Measurements from ENCODE around the gene ABHD4.

ABHD4 gene

DNA sequence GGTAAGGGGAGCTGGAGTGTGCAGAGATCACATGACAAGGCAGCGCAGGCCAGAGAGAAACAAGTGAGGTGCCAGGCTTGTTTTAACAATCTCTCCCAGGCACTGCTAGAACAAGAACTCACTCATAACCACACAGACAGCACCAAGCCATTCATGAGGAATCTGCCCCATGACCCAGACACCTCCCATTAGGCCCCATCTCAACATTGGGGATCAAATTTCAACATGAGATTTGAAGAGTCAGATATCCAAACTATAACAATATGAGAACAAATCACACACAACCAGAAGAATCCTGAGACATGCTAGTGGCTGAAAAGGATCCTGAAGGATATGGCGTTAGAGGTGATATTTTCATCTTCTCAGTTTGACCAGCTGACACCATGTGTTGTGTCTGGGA lies 24.2 kb downstream of the ABHD4 start:
- TF ChIP-seq, protein P1, sequence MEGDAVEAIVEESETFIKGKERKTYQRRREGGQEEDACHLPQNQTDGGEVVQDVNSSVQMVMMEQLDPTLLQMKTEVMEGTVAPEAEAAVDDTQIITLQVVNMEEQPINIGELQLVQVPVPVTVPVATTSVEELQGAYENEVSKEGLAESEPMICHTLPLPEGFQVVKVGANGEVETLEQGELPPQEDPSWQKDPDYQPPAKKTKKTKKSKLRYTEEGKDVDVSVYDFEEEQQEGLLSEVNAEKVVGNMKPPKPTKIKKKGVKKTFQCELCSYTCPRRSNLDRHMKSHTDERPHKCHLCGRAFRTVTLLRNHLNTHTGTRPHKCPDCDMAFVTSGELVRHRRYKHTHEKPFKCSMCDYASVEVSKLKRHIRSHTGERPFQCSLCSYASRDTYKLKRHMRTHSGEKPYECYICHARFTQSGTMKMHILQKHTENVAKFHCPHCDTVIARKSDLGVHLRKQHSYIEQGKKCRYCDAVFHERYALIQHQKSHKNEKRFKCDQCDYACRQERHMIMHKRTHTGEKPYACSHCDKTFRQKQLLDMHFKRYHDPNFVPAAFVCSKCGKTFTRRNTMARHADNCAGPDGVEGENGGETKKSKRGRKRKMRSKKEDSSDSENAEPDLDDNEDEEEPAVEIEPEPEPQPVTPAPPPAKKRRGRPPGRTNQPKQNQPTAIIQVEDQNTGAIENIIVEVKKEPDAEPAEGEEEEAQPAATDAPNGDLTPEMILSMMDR (IDR thresholded peaks at IDR 0.05; ENCODE audit: low read depth, low read length, missing control alignments): no peak
- in situ Hi-C loops (cut with HindIII; ENCODE audit: low sequenced_read_pairs): no loop called here
- H3K4me3 ChIP-seq (ENCODE audit: low read depth, low read length): no peak overlapping the region
- no peak for DNase-seq (ENCODE audit: low read depth)

DNA sequence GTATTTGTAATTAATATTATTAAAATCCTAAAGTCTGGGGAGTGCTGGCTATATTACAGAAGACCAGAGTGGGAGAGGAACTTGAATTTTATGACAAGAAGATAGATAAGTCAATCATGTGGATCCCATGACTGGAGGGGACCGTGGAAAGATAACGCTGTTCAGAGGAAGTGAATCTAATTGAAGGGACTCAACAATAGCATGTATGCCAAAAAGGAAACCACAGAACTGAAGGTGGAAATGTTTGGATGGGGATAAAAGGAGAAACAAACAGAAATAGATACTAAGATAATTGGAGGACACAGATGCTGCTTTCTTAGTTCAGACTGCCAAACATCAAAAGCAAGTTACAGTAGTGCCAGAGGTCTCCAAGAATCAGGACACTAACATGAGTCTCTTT lies 24.9 kb downstream of the ABHD4 start:
- DNase-seq (ENCODE audit: low read depth): no peak
- TF ChIP-seq, protein P1 (IDR thresholded peaks at IDR 0.05; ENCODE audit: low read depth, low read length, missing control alignments): no peak
- in situ Hi-C loops (cut with HindIII; ENCODE audit: low sequenced_read_pairs): no loop called here
- no peak overlapping the region for H3K4me3 ChIP-seq (ENCODE audit: low read depth, low read length)

DNA sequence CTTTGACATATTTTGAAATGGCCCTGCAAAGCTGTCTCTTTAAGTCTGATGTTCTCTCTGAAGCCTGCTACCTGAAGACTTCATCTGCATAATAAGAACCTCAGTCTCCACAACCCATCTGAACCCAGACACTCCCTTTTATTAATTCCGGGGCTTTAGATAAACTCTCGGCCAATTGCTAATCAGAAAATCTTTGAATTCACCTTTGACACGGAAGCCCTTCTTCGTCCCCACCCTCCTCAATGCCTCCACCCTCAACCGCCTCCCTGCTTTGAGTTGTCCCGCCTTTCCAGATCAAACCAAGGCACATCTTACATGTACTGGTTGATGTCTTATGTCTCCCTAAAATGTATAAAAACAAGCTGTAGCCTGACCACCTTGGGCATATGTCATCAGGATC lies 28.5 kb downstream of the ABHD4 start:
- H3K4me3 ChIP-seq (ENCODE audit: low read depth, low read length): no peak overlapping the region
- in situ Hi-C loops (cut with HindIII; ENCODE audit: low sequenced_read_pairs): no loop called here
- TF ChIP-seq, protein P1 (IDR thresholded peaks at IDR 0.05; ENCODE audit: low read depth, low read length, missing control alignments): no peak
- no peak for DNase-seq (ENCODE audit: low read depth)

DNA sequence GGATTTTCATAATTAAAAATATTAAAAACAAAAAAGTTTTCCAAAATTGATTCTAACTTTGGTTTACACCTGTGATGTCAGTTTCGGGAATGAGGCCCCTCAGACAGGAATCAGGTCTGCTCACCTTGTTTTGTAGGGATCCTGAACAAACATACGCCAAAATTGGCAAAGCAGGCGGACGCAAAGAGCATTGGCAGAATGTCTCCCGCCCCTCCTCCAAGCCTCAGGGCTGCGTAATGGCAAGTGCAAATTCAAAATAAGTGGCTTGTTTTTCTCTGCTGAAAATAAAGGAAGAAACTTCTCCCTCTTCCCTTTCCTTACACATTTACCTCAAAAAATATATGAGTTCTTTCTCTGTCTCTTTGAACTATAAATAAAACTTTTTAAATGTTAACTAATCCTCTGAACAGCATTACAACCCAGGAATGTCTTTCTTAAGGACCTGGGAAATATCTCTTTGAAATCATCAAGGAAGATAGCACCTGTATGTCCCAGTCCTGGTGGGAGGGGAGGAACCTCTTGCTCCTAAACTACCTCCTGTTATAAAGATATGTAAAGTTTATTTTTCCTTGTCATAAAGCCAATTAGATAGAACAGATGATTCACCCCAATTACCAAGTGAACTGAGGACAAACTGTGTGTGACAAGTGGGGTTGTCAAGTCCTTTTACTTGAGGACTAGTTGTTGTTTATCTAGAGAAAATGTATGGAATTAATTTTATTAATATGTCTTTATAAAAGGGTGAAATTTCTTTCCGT lies 29.6 kb downstream of the ABHD4 start:
- H3K4me3 ChIP-seq (ENCODE audit: low read depth, low read length): no peak overlapping the region
- TF ChIP-seq, protein P1 (IDR thresholded peaks at IDR 0.05; ENCODE audit: low read depth, low read length, missing control alignments): no peak
- no peak for DNase-seq (ENCODE audit: low read depth)
- in situ Hi-C loops (cut with HindIII; ENCODE audit: low sequenced_read_pairs): no loop called here

DNA sequence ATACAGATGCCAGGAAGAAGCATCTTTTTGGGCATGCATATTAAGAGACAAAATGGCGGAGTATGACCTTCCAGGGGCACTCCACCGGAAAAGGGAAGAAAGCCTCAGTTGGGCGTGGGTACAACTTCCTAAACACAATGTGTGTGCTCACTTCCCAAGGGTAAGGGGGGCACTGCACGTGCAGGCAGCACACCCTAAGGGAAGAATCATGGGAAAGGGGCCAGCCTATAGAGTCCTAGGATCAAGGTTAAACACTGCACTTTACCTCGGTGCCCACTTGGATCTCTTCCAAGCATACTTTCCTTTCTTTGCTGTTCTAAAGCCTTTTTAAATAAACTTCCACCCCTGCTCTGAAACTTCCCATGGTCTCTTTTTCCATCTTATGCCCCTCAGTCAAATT lies 31.3 kb downstream of the ABHD4 start:
- no peak for DNase-seq (ENCODE audit: low read depth)
- no peak overlapping the region for H3K4me3 ChIP-seq (ENCODE audit: low read depth, low read length)
- TF ChIP-seq, protein P1 (IDR thresholded peaks at IDR 0.05; ENCODE audit: low read depth, low read length, missing control alignments): no peak
- in situ Hi-C loops (cut with HindIII; ENCODE audit: low sequenced_read_pairs): no loop called here

DNA sequence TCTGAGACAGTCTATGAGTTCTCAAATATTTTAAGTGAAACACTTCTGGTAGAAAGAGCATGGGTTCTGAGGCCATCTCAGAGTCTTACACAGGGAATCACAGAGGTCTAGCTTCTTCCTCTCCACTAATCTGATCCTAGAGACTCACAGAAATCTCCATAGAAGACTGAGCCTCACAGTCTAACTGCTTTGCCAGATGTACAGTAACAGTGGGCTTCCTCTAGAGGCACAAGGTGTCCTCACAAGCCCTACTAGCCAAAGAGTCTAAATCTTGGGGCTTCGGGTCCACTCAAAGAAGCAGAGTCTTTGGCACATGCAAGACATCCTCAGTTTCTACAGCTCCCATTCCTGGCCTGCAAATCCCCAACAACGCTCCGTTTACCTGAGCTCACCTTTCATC lies 32.0 kb downstream of the ABHD4 start:
- H3K4me3 ChIP-seq (ENCODE audit: low read depth, low read length): no peak overlapping the region
- no peak for DNase-seq (ENCODE audit: low read depth)
- in situ Hi-C loops (cut with HindIII; ENCODE audit: low sequenced_read_pairs): no loop called here
- TF ChIP-seq, protein P1 (IDR thresholded peaks at IDR 0.05; ENCODE audit: low read depth, low read length, missing control alignments): peak; percentile 28
